ENCODE results near the gene TPCN1. TPM values are rescaled to one million over a fixed set of nuclear protein-coding genes. Genes with fewer than 3 reads are reported as not detected.

TPCN1 gene
- total RNA-seq, 1 experiment from 2014 or later, result 91.1 TPM

DNA sequence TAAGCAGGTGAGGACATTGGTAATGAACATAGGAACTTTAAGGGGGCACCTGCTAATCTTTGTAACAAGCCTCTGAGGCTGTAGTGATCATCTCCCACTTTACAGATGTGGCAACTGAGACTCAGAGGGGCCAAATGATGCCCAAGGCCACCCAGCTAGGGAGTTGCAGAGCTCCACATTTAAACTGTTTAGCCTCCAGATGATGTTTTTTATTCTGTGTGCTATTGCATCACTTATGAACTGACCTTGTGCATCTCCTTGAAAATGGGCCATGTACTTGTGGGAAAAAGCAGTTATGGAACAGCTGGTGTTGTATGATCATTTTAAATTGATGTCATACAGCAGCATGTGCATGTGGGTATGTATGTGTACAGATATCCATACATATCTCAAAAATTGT, 41.4 kb downstream of the TPCN1 start:
- Mint-ChIP-seq H3K36me3 (ENCODE audit: insufficient read depth, unreplicated experiment) (peaks cover 15% of the 10 kb centered on the region), H3K4me3 (ENCODE audit: low read depth, unreplicated experiment) (no peak overlapping the region), H3K27me3 (ENCODE audit: unreplicated experiment) (no peaks in the 10 kb centered on the region), H3K27ac (ENCODE audit: unreplicated experiment) (no peak overlapping the region), H3K9me3 (ENCODE audit: low read depth, unreplicated experiment) (no peaks in the 10 kb centered on the region), H3K4me1 (ENCODE audit: low read depth, unreplicated experiment) (peaks cover 12% of the 10 kb centered on the region)
- CTCF ChIA-PET, result no interaction called here
- intact Hi-C loops (cut with micrococcal nuclease; ENCODE audit: unreplicated experiment), result no loop called here
- no TSS peak for BruUV-seq (replicated peaks)
- no peak for DNase-seq
- TF ChIP-seq, protein P1, sequence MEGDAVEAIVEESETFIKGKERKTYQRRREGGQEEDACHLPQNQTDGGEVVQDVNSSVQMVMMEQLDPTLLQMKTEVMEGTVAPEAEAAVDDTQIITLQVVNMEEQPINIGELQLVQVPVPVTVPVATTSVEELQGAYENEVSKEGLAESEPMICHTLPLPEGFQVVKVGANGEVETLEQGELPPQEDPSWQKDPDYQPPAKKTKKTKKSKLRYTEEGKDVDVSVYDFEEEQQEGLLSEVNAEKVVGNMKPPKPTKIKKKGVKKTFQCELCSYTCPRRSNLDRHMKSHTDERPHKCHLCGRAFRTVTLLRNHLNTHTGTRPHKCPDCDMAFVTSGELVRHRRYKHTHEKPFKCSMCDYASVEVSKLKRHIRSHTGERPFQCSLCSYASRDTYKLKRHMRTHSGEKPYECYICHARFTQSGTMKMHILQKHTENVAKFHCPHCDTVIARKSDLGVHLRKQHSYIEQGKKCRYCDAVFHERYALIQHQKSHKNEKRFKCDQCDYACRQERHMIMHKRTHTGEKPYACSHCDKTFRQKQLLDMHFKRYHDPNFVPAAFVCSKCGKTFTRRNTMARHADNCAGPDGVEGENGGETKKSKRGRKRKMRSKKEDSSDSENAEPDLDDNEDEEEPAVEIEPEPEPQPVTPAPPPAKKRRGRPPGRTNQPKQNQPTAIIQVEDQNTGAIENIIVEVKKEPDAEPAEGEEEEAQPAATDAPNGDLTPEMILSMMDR (IDR thresholded peaks at IDR 0.05; ENCODE audit: unreplicated experiment), result no peak

DNA sequence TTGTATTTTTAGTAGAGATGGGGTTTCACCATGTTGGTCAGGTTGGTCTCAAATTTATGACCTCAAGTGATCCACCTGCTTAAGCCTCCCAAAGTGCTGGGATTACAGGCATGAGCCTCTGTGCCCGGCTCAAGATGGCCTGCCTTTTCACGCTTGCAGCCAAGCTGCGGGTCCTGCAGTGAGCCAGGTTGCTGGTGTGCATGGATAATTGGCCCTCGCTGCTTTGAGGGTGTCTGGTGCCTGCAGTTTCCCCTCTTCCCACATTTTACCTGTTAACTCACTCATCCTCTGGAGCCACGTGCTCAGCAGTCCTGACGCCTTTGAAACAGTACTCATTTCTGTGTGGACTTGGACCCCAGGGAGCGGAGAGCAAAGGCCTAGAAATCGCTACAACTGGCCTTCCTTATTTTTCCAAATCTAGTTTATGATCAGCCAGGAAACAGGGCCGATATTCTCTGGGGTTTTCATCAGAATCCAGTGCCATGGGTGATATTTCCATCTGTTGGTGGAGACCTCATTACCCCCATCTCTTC, 42.2 kb downstream of the TPCN1 start:
- Mint-ChIP-seq H3K27ac (ENCODE audit: unreplicated experiment) (no peak overlapping the region), H3K4me3 (ENCODE audit: low read depth, unreplicated experiment) (no peak overlapping the region), H3K9me3 (ENCODE audit: low read depth, unreplicated experiment) (no peaks in the 10 kb centered on the region), H3K27me3 (ENCODE audit: unreplicated experiment) (no peaks in the 10 kb centered on the region), H3K4me1 (ENCODE audit: low read depth, unreplicated experiment) (peaks cover 12% of the 10 kb centered on the region), H3K36me3 (ENCODE audit: insufficient read depth, unreplicated experiment) (peaks cover 23% of the 10 kb centered on the region)
- TF ChIP-seq, protein P1 (IDR thresholded peaks at IDR 0.05; ENCODE audit: unreplicated experiment), result no peak
- no TSS peak for BruUV-seq (replicated peaks)
- intact Hi-C loops (cut with micrococcal nuclease; ENCODE audit: unreplicated experiment), result no loop called here
- no peak for DNase-seq
- CTCF ChIA-PET, result no interaction called here

DNA sequence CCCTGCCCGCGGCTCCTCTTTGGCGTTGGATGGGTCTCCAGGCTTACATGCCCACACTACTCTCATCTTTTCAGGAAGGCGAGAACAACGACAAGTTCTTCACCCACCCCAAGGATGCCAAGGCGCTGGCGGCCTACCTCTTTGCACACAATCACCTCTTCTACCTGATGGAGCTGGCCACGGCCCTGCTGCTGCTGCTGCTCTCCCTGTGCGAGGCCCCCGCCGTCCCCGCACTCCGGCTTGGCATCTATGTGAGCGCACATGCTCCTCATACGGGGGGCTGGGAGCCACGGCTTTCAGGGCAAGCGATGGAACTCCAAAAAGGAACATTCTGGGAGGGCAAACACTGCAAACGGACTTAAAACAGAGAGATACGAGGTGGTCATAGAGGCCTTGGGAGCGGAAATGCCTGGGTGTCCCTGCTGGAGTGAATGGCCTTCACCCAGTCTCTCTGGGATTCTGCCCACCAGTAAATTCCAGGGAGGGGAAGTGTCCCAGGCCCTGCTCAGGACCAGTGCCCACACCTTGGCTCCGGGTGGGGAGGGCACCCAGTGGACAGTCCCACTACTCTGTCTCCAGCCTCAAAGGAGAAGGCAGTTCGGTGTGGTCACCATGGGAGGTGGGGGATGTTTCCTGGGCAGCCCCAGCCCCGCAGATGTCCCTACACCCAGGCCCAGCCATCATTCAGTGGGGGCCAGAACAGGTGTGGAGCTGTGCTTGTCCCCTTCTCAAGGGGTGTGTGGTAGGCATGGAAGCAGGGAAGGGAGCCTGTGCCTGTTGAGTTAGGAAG, 45.0 kb downstream of the TPCN1 start:
- no peaks in the 10 kb centered on the region for H3K27me3 Mint-ChIP-seq (ENCODE audit: unreplicated experiment)
- intact Hi-C loops (cut with micrococcal nuclease; ENCODE audit: unreplicated experiment), result no loop called here
- H3K9me3 Mint-ChIP-seq (ENCODE audit: low read depth, unreplicated experiment), result no peaks in the 10 kb centered on the region
- DNase-seq, result no peak
- no peak overlapping the region for H3K27ac Mint-ChIP-seq (ENCODE audit: unreplicated experiment)
- H3K4me3 Mint-ChIP-seq (ENCODE audit: low read depth, unreplicated experiment), result no peak overlapping the region
- no peaks in the 10 kb centered on the region for H3K4me1 Mint-ChIP-seq (ENCODE audit: low read depth, unreplicated experiment)
- H3K36me3 Mint-ChIP-seq (ENCODE audit: insufficient read depth, unreplicated experiment), result peaks cover 30% of the 10 kb centered on the region
- TF ChIP-seq, protein P1 (IDR thresholded peaks at IDR 0.05; ENCODE audit: unreplicated experiment), result no peak
- no TSS peak for BruUV-seq (replicated peaks)
- CTCF ChIA-PET, result no interaction called here

DNA sequence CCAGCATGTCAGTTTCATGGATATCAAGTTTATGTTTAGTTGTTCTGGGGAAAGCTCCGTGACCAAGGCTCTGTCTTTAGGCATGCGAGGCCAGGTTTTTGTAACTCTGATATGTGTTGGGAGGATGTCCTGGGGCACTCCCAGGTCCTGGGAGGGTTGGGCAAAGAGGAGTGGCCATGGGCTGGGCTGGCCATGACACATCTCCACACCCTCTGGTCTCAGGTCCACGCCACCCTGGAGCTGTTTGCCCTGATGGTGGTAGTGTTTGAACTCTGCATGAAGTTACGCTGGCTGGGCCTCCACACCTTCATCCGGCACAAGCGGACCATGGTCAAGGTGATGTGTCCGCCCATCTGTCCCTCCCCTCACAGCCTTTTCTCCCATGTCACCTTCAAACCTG, 46.4 kb downstream of the TPCN1 start:
- CTCF ChIA-PET, result no interaction called here
- Mint-ChIP-seq H3K4me1 (ENCODE audit: low read depth, unreplicated experiment) (no peaks in the 10 kb centered on the region), H3K4me3 (ENCODE audit: low read depth, unreplicated experiment) (no peak overlapping the region), H3K9me3 (ENCODE audit: low read depth, unreplicated experiment) (no peaks in the 10 kb centered on the region), H3K36me3 (ENCODE audit: insufficient read depth, unreplicated experiment) (peaks cover 25% of the 10 kb centered on the region), H3K27ac (ENCODE audit: unreplicated experiment) (no peak overlapping the region), H3K27me3 (ENCODE audit: unreplicated experiment) (no peaks in the 10 kb centered on the region)
- no TSS peak for BruUV-seq (replicated peaks)
- TF ChIP-seq, protein P1 (IDR thresholded peaks at IDR 0.05; ENCODE audit: unreplicated experiment), result no peak
- DNase-seq, result no peak
- intact Hi-C loops (cut with micrococcal nuclease; ENCODE audit: unreplicated experiment), result no loop called here
